Endothelial cell of umbilical vein (primary cell): ENCODE data around the gene CKMT1A. TPM values are rescaled to one million over a fixed set of nuclear protein-coding genes. Genes with fewer than 3 reads are reported as not detected.
A peak's percentile ranks its signal among the peaks of the same experiment; 100 is the strongest.

Source experiments
- BruUV-seq: library from RNA; stranded (reverse); fragments of 400-500 nt; replicated peaks from 2 replicates; lab custom pipeline; 2021; lab: Mats Ljungman, UMichigan
- CTCF ChIA-PET: fragments of 300-600, 350-600 bp; sonication (Branson Sonifier 250); formaldehyde crosslinking; loops from one replicate; lab custom pipeline; 2021; ENCODE audit warnings: antibody characterized with exemption, inconsistent platforms; lab: Charles Lee
- POLR2A ChIA-PET: fragments of 300-600, 350-600 bp; sonication (Branson Sonifier 250); formaldehyde crosslinking; loops from one replicate; lab custom pipeline; 2021; ENCODE audit warnings: antibody characterized with exemption, inconsistent platforms; lab: Charles Lee
- DNase-seq: peaks from one replicate; pipeline ENCODE4 v3.0.0-alpha.2; 2011; ENCODE audit warnings: low read depth, low spot score
- FAIRE-seq: peaks from 2 replicates; lab custom pipeline; 2011; peaks lifted over from hg19 to GRCh38; lab: Jason Lieb, UNC
- H2AFZ ChIP-seq: 2 replicates; pipeline ENCODE4 v1.6.0; 2012; ENCODE audit warnings: low read depth, low read length, control low read depth, inconsistent platforms
- H3K27ac ChIP-seq: 2 replicates; pipeline ENCODE4 v1.5.1; 2011; ENCODE audit warnings: low read depth, mild to moderate bottlenecking, control low read depth, low read length, moderate library complexity; ENCODE audit not compliant: insufficient read depth
- H3K27me3 ChIP-seq, 2 experiments: 2 replicates each; pipeline versions ENCODE4 v1.6.0 to v1.6.1; 2011; ENCODE audit warnings: low read length in 2 of 2, mixed read lengths in 1 of 2; ENCODE audit not compliant: control insufficient read depth in 2 of 2, insufficient read depth in 2 of 2
- H3K36me3 ChIP-seq, 2 experiments: 2 replicates in 1 of 2; 3 replicates in 1 of 2; pipeline ENCODE4 v1.5.1; 2011; ENCODE audit warnings: low read length in 2 of 2, mild to moderate bottlenecking in 1 of 2, moderate library complexity in 1 of 2; ENCODE audit not compliant: control insufficient read depth in 2 of 2, insufficient read depth in 2 of 2; ENCODE audit errors: extremely low read depth in 1 of 2
- H3K4me1 ChIP-seq: 3 replicates; pipeline ENCODE4 v1.5.1; 2011; ENCODE audit warnings: mild to moderate bottlenecking, low read length; ENCODE audit not compliant: control insufficient read depth, insufficient read depth; ENCODE audit errors: extremely low read depth
- H3K4me2 ChIP-seq: 2 replicates; pipeline ENCODE4 v1.6.1; 2011; ENCODE audit warnings: low read length, control low read depth, mixed read lengths; ENCODE audit not compliant: insufficient read depth
- H3K4me3 ChIP-seq, 3 experiments: fragments of 200-600 bp in 1 of 3; sonication (generic), shearing (Covaris generic) in 1 of 3; replicated peaks in 1 of 3; 2 replicates each; pipeline ENCODE4 v1.5.1; 2011 to 2016; ENCODE audit warnings: control low read depth in 3 of 3, low read length in 3 of 3, mild to moderate bottlenecking in 2 of 3, inconsistent platforms in 1 of 3, low read depth in 1 of 3, moderate library complexity in 1 of 3; ENCODE audit not compliant: insufficient read depth in 1 of 3
- H3K79me2 ChIP-seq: 2 replicates; pipeline ENCODE4 v1.6.0; 2012; ENCODE audit warnings: low read length, inconsistent platforms; ENCODE audit not compliant: control insufficient read depth, insufficient read depth
- H3K9ac ChIP-seq: replicated peaks from 2 replicates; pipeline ENCODE3; 2011; ENCODE audit warnings: low read length, control low read depth; ENCODE audit not compliant: insufficient read depth; ENCODE audit errors: extremely low read depth
- H3K9me1 ChIP-seq: replicated peaks from 3 replicates; pipeline ENCODE4 v1.6.0; 2011; ENCODE audit warnings: mild to moderate bottlenecking, low read length; ENCODE audit not compliant: control insufficient read depth, insufficient read depth; ENCODE audit errors: extremely low read depth
- H3K9me3 ChIP-seq: replicated peaks from 2 replicates; pipeline ENCODE4 v1.5.1; 2012; ENCODE audit warnings: low read length, inconsistent platforms; ENCODE audit not compliant: control insufficient read depth, insufficient read depth
- H4K20me1 ChIP-seq: replicated peaks from 2 replicates; pipeline ENCODE3; 2011; ENCODE audit warnings: mild to moderate bottlenecking, low read length; ENCODE audit not compliant: control insufficient read depth, insufficient read depth; ENCODE audit errors: extremely low read depth
- EZH2 ChIP-seq: IDR thresholded peaks from 2 replicates; pipeline ENCODE4 v1.6.1; 2012; ENCODE audit warnings: borderline replicate concordance, low read depth, mild to moderate bottlenecking, moderate library complexity, low read length, inconsistent platforms; ENCODE audit not compliant: severe bottlenecking
- FOS ChIP-seq: IDR thresholded peaks from 2 replicates; pipeline ENCODE4 v1.6.1; 2011; ENCODE audit warnings: mild to moderate bottlenecking, low read length, moderate library complexity, borderline replicate concordance; ENCODE audit not compliant: insufficient read depth
- GATA2 ChIP-seq: IDR thresholded peaks from 2 replicates; pipeline ENCODE4 v1.7.0; 2011; ENCODE audit warnings: low read depth, mild to moderate bottlenecking, moderate library complexity, mixed read lengths, low read length; ENCODE audit not compliant: insufficient read length, insufficient read depth
- JUN ChIP-seq: IDR thresholded peaks from 2 replicates; pipeline ENCODE4 v1.6.1; 2011; ENCODE audit warnings: borderline replicate concordance, low read depth; ENCODE audit not compliant: insufficient read length, insufficient read depth
- MAX ChIP-seq: IDR thresholded peaks from 2 replicates; pipeline ENCODE4 v1.6.1; 2011; ENCODE audit not compliant: insufficient read depth, insufficient read length
- MYC ChIP-seq: IDR thresholded peaks from one replicate; pipeline ENCODE4 v1.6.1; 2011; ENCODE audit warnings: mild to moderate bottlenecking, low read depth, low read length
- POLR2A ChIP-seq: IDR thresholded peaks from 2 replicates; pipeline ENCODE4 v1.6.1; 2012; ENCODE audit warnings: low read depth, mild to moderate bottlenecking, control low read depth, low read length
- POLR2AphosphoS5 ChIP-seq: IDR thresholded peaks from 2 replicates; pipeline ENCODE4 v1.6.1; 2012; ENCODE audit warnings: low read depth, mild to moderate bottlenecking, control low read depth, low read length, moderate library complexity; ENCODE audit not compliant: insufficient read depth
- dilution Hi-C: fragments of 300-500 bp; cut with MboI; formaldehyde crosslinking; loops from one replicate; pipeline ENCODE4 v1.15.0; 2019; ENCODE audit warnings: low sequenced_read_pairs; ENCODE audit not compliant: extremely low pct_ligation_motif_present
- intact Hi-C: fragments of 100-400 bp; cut with micrococcal nuclease; formaldehyde crosslinking; loops from one replicate; pipeline ENCODE4 v1.10.0; 2022
- polyA plus RNA-seq, 4 experiments: library from polyadenylated mRNA; depleted of rRNA in 3 of 4; stranded (reverse) in 3 of 4; unstranded in 1 of 4; fragments of >200 nt; gene quantifications; 2 replicates each; pipeline versions ENCODE4 v1.2.1 to v1.2.3, GENCODE V29; 2011 to 2012; ENCODE audit warnings: missing spikeins in 1 of 4
- small RNA-seq: library from RNA; depleted of rRNA; stranded (forward); fragments of <200 nt; gene quantifications from one replicate; pipeline ENCODE3, GENCODE V24; 2012; ENCODE audit warnings: low replicate concordance, low read depth; ENCODE audit not compliant: insufficient read depth, insufficient read length
- total RNA-seq: library from RNA; stranded (reverse); gene quantifications from 2 replicates; pipeline ENCODE4 v1.2.3, GENCODE V29; 2021
- TF ChIP-seq, protein P1 (sequence below), 2 donors: IDR thresholded peaks; 1 replicate in 1 of 2; 2 replicates in 1 of 2; pipeline ENCODE4 v1.5.1; 2011; ENCODE audit warnings: low read length in 2 of 2, mild to moderate bottlenecking in 2 of 2, moderate library complexity in 2 of 2, control low read depth in 1 of 2, inconsistent platforms in 1 of 2, low read depth in 1 of 2; ENCODE audit not compliant: insufficient read depth in 1 of 2; ENCODE audit errors: extremely low read depth in 1 of 2

The CKMT1A gene
- total and polyA plus RNA-seq, 2 donors (not counting 3 experiments of a cell fraction or from before 2014, with no cell fraction given) = not detected

GRCh38 chr15:43748376-43748775 is 54.7 kb downstream of the CKMT1A start:
- no peak overlapping the region for H2AFZ ChIP-seq
- no TSS peak for BruUV-seq
- intact Hi-C loops (loop anchor here (10.0 kb wide), 1 partner anchor 234 kb away; the partner anchor contains the start of gene MAP1A), dilution Hi-C loops (no loop called here)
- H4K20me1 ChIP-seq = peaks cover 12% of the 10 kb centered on the region
- H3K36me3 ChIP-seq = peaks cover 0 to 10% of the 10 kb centered on the region in 2 experiments
- H3K9me1 ChIP-seq = no peaks in the 10 kb centered on the region
- ChIA-PET POLR2A (interaction anchor here (0.7 kb wide), 1 partner anchor 52 kb away, joined by 4 read pairs; the partner anchor contains the start of gene HYPK), CTCF (no interaction called here)
- TF ChIP-seq, protein P1, sequence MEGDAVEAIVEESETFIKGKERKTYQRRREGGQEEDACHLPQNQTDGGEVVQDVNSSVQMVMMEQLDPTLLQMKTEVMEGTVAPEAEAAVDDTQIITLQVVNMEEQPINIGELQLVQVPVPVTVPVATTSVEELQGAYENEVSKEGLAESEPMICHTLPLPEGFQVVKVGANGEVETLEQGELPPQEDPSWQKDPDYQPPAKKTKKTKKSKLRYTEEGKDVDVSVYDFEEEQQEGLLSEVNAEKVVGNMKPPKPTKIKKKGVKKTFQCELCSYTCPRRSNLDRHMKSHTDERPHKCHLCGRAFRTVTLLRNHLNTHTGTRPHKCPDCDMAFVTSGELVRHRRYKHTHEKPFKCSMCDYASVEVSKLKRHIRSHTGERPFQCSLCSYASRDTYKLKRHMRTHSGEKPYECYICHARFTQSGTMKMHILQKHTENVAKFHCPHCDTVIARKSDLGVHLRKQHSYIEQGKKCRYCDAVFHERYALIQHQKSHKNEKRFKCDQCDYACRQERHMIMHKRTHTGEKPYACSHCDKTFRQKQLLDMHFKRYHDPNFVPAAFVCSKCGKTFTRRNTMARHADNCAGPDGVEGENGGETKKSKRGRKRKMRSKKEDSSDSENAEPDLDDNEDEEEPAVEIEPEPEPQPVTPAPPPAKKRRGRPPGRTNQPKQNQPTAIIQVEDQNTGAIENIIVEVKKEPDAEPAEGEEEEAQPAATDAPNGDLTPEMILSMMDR (IDR thresholded peaks at IDR 0.05; ENCODE audit: extremely low read depth in 1 of 2, insufficient read depth in 1 of 2, low read depth in 1 of 2, low read length in 2 of 2) = no peak
- TF ChIP-seq MYC (no peak), POLR2A (no peak), MAX (no peak), EZH2 (no peak), FOS (no peak), GATA2 (no peak), JUN (no peak), POLR2AphosphoS5 (no peak)
- no peak overlapping the region for H3K9ac ChIP-seq
- H3K79me2 ChIP-seq = peaks cover 71% of the 10 kb centered on the region
- no peaks in the 10 kb centered on the region for H3K27me3 ChIP-seq
- peak; percentile 65 for FAIRE-seq
- H3K27ac ChIP-seq = no peak overlapping the region
- DNase-seq = no peak
- H3K9me3 ChIP-seq = no peaks in the 10 kb centered on the region
- peak overlapping the region; percentile 80 for H3K4me2 ChIP-seq
- H3K4me1 ChIP-seq = peaks cover 4% of the 10 kb centered on the region
- peak overlapping the region in 2 of 3 experiments; percentile 12 to 93 for H3K4me3 ChIP-seq

Small RNA genes within 50 kb of the gene (small RNA-seq; reads per million reads assigned to genes)
- gene PDIA3P2 (not detected), gene RNU6-353P (not detected), gene RNU6-354P (not detected)

Other genes with a start within 250 kb of the CKMT1A start
- gene TP53BP1, start 200.7 kb upstream of the CKMT1A start, total RNA-seq = 59.5 and 60.2 TPM in 2 replicates
- 27.2 and 28.1 TPM in 2 replicates for gene TP53BP1, start 200.7 kb upstream of the CKMT1A start, polyA plus RNA-seq
- gene MAP1A, start 176.3 kb upstream of the CKMT1A start, total RNA-seq = 2.1 and 4.8 TPM in 2 replicates
- gene MAP1A, start 176.3 kb upstream of the CKMT1A start, polyA plus RNA-seq = 0.68 and 0.78 TPM in 2 replicates
- gene PPIP5K1, start 103.7 kb upstream of the CKMT1A start, total RNA-seq = 35.3 and 43.4 TPM in 2 replicates
- gene PPIP5K1, start 103.7 kb upstream of the CKMT1A start, polyA plus RNA-seq = 22.2 and 28.7 TPM in 2 replicates
- gene CKMT1B, start 99.8 kb upstream of the CKMT1A start, total RNA-seq = not detected in 2 replicates
- gene CKMT1B, start 99.8 kb upstream of the CKMT1A start, polyA plus RNA-seq = not detected in 2 replicates
- 0.14 TPM in 1 of 2 replicates, not detected in the other for gene STRC, start 75.1 kb upstream of the CKMT1A start, total RNA-seq
- 0.10 and 0.25 TPM in 2 replicates for gene STRC, start 75.1 kb upstream of the CKMT1A start, polyA plus RNA-seq
- gene CATSPER2, start 45.0 kb upstream of the CKMT1A start, total RNA-seq = 3.8 and 6.1 TPM in 2 replicates
- gene CATSPER2, start 45.0 kb upstream of the CKMT1A start, polyA plus RNA-seq = 1.4 and 1.9 TPM in 2 replicates
- 757 and 857 TPM in 2 replicates for gene PDIA3, start 52.6 kb downstream of the CKMT1A start, total RNA-seq
- 115 and 140 TPM in 2 replicates for gene PDIA3, start 52.6 kb downstream of the CKMT1A start, polyA plus RNA-seq
- 2.4 and 3.6 TPM in 2 replicates for gene ELL3, start 83.1 kb downstream of the CKMT1A start, total RNA-seq
- gene ELL3, start 83.1 kb downstream of the CKMT1A start, polyA plus RNA-seq = 2.9 and 3.1 TPM in 2 replicates
- 897 and 970 TPM in 2 replicates for gene SERF2, start 98.5 kb downstream of the CKMT1A start, total RNA-seq
- gene SERF2, start 98.5 kb downstream of the CKMT1A start, polyA plus RNA-seq = 1,481 and 1,573 TPM in 2 replicates
- 0.12 TPM in 1 of 2 replicates, not detected in the other for gene SERINC4, start 106.4 kb downstream of the CKMT1A start, total RNA-seq
- gene SERINC4, start 106.4 kb downstream of the CKMT1A start, polyA plus RNA-seq = 0.05 TPM in 1 of 2 replicates, not detected in the other
- 17.8 and 19.7 TPM in 2 replicates for gene HYPK, start 106.7 kb downstream of the CKMT1A start, total RNA-seq
- gene HYPK, start 106.7 kb downstream of the CKMT1A start, polyA plus RNA-seq = 3.6 and 5.2 TPM in 2 replicates
- gene MFAP1, start 130.8 kb downstream of the CKMT1A start, total RNA-seq = 29.3 and 30.5 TPM in 2 replicates
- gene MFAP1, start 130.8 kb downstream of the CKMT1A start, polyA plus RNA-seq = 11.5 and 12.9 TPM in 2 replicates
- 22.1 and 25.2 TPM in 2 replicates for gene WDR76, start 133.1 kb downstream of the CKMT1A start, total RNA-seq
- gene WDR76, start 133.1 kb downstream of the CKMT1A start, polyA plus RNA-seq = 3.1 and 3.3 TPM in 2 replicates